Uterus (tissue), 2 donors: ENCODE measurements around the gene MRPL30.

Source experiments
- POLR2A ChIP-seq, 2 donors: fragments of 450-650 bp; IDR thresholded peaks; one replicate each; pipeline ENCODE4 v1.6.1; 2016; ENCODE audit warnings: antibody characterized with exemption in 2 of 2, mild to moderate bottlenecking in 1 of 2, moderate library complexity in 1 of 2
- TF ChIP-seq, protein P1 (sequence below), 4 experiments: fragments of 200-600 bp in 2 of 4; fragments of 450-650 bp in 2 of 4; sonication (generic) in 2 of 4; IDR thresholded peaks; one replicate each; pipeline ENCODE4 v1.5.1; 2016 to 2019; ENCODE audit warnings: antibody characterized with exemption in 4 of 4, mild to moderate bottlenecking in 2 of 4, moderate library complexity in 1 of 4

DNA sequence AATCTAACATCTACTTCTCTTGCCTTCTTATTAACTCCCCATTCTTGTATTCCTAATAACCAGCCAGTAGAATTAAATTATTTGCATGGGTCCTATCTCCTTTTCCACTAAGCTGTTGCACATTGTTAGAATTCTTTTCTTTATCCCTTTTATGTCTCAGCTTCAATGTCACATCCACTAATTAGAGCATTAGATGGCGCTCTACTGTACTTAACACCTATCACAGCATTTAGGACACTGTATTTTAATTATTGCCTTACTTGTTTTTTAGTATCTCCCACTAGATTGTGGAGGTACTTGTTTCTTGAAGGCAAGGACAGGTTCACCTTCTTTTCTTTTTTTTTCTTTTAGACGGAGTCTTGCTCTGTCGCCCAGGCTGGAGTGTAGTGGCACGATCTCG lies 22.4 kb upstream of the MRPL30 start:
- TF ChIP-seq, protein P1, sequence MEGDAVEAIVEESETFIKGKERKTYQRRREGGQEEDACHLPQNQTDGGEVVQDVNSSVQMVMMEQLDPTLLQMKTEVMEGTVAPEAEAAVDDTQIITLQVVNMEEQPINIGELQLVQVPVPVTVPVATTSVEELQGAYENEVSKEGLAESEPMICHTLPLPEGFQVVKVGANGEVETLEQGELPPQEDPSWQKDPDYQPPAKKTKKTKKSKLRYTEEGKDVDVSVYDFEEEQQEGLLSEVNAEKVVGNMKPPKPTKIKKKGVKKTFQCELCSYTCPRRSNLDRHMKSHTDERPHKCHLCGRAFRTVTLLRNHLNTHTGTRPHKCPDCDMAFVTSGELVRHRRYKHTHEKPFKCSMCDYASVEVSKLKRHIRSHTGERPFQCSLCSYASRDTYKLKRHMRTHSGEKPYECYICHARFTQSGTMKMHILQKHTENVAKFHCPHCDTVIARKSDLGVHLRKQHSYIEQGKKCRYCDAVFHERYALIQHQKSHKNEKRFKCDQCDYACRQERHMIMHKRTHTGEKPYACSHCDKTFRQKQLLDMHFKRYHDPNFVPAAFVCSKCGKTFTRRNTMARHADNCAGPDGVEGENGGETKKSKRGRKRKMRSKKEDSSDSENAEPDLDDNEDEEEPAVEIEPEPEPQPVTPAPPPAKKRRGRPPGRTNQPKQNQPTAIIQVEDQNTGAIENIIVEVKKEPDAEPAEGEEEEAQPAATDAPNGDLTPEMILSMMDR (IDR thresholded peaks at IDR 0.05): no peak
- TF ChIP-seq POLR2A (IDR thresholded peaks at IDR 0.05): no peak
